A172 (cell line): ENCODE results near the gene LCK. TPM values are rescaled to one million over a fixed set of nuclear protein-coding genes. Genes with fewer than 3 reads are reported as not detected.

ENCODE experiments used
- DNase-seq: peaks from one replicate; pipeline ENCODE4 v3.0.0-alpha.2; 2015; ENCODE audit warnings: low spot score
- total RNA-seq: library from RNA; depleted of rRNA; stranded (reverse); fragments of >200 nt; shearing (Covaris generic); gene quantifications from 2 replicates; pipeline ENCODE4 v1.2.3, GENCODE V29; 2014; rRNA removed

Gene LCK
- total RNA-seq: not detected in 2 replicates

DNA sequence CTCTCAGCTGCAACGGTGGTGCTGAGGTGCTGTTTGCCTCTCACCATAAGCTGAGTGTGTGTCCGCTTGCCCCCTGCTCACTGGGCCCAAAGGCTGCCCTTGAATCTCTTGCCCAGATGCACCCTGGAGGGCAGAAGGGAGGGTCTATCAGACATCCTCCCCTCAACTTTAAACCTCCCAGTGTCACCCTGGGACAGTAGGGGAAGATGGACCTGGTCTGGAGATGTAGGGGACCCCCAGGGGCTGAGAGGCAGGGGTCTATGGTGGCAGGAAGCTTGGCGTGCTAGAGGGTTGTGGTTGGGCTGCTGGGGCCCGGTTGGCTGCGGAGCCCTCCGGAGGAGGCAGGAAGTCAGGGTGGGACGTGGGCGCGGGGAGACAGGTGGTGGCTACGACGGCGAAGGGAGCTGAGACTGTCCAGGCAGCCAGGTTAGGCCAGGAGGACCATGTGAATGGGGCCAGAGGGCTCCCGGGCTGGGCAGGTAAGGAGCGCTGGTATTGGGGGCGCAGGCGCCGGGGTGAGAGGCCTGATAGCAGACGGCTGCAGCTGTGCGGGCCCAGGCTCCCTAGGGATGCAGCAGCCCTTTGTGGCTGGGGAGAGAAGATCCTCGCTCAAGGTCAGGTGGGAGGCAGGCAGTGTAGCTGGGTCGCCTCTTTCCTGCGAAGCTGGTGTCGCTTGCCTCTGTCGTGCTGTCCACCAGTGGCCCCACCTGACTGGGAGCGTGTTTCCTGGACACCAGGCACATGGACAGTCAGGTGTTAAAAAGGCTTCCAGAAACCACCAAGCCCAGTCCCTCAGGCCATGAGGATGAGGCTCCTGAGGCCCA is at the start of gene LCK:
LCK (plus strand) TSS at position 373 of the 824 bp plus-strand sequence. CDS start 23,065 bp downstream, outside the sequence.
- no peak for DNase-seq

DNA sequence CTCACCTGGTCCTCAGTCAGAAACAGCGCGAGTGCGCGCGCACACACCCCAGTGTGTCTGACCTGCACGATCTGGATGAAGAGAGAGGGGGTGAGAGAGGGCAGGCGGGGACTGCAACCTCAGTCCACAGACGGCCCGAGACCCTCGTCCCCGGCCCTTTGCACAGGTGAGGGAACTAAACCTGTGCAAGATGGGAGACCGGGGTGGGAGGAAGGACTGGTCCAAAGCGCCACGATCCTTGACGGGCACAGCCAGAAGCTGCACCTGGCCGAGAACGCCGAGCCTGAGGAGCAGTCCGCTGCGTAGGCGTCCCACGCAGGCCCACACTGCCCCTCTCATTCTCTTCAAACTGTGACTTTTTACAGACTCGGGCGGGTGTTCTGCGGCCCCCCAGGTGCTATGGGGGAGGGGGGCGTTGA is 46.1 kb upstream of the LCK start:
- DNase-seq: no peak

DNA sequence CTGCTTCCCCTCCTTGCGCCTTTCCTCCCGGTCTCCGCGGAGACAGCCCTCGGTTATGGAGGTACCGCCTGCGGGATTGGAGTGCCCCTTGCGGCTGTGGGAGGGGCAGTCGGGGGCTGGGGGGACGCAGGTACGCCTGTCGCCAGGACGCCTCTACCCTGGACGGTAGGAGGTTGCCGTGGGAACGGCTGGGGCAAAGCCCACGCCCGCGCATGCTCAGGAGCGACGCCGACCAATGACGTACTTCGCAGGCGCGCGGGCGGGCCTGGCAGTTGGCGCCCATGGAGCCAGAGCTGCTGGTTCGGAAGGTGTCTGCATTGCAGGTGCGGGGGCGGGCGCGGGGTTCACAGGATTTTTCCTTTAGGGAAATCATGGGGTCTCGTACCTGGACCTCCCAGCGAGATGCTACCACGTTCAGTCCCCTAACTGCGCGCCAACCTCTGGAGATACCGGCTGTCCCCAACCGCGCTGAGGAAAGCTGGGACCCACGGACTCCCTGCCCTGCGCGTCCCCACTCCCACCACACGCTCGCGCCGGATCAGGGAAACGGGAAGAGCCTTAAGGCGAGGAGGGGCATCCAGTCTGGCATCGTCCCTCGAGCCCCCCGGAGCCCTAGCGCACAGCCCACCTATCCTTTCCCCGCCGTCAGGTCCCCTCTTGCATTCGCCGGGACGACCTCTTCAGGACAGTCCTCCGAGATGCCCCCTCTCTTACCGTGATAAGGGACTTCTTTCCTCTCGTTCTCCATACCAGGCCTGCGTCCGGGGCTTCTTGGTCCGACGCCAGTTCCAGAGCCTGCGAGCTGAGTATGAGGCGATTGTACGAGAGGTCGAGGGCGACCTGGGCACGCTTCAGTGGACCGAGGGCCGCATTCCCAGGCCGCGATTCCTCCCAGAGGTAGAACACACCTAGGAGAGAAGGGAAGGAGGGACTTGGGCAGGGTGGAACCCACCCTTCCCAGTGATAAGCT is 45.4 kb upstream of the LCK start, which contains the start of gene IQCC:
IQCC (plus strand) TSS at position 271 of the 970 bp plus-strand sequence; CDS start at position 282, 11 bp downstream.
- no peak for DNase-seq

DNA sequence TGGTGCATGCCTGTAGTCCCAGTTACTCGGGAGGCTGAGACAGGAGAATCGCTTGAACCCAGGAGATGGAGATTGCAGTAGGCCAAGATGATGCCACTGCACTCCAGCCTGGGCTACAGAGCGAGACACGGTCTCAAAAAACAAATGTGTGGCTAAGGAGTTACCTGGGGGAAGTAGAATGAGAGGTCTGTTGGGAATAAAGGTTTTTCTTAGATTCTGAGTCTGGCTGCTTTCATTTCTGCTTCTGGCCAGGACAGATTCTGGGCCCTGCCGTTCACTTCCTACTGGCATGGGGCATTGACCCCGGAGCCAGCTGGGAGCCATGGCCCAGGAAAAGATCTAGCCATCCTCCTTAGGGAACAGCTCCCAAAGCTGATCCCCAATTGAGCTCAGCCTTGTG is 42.6 kb upstream of the LCK start:
- no peak for DNase-seq

DNA sequence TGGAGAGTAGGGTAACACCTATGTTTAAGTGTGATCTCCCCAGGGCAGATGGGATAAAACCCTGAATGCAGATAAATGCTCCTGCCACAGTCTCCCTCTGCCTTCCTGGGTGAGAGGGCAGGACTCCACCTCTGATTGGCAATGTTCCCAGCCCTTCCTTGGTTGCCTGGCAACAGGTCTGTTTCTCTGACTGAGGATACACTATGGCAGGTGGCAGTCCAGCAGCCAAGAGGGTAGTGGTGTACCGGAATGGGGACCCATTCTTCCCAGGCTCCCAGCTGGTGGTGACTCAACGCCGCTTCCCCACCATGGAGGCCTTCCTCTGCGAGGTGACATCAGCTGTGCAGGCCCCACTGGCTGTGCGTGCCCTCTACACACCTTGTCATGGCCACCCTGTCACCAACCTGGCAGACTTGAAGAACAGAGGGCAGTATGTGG is 42.2 kb upstream of the LCK start, which contains the start of gene DCDC2B:
DCDC2B (plus strand) TSS at position 199 of the 438 bp plus-strand sequence; CDS start at position 204, 5 bp downstream.
- peak; percentile 37 for DNase-seq

DNA sequence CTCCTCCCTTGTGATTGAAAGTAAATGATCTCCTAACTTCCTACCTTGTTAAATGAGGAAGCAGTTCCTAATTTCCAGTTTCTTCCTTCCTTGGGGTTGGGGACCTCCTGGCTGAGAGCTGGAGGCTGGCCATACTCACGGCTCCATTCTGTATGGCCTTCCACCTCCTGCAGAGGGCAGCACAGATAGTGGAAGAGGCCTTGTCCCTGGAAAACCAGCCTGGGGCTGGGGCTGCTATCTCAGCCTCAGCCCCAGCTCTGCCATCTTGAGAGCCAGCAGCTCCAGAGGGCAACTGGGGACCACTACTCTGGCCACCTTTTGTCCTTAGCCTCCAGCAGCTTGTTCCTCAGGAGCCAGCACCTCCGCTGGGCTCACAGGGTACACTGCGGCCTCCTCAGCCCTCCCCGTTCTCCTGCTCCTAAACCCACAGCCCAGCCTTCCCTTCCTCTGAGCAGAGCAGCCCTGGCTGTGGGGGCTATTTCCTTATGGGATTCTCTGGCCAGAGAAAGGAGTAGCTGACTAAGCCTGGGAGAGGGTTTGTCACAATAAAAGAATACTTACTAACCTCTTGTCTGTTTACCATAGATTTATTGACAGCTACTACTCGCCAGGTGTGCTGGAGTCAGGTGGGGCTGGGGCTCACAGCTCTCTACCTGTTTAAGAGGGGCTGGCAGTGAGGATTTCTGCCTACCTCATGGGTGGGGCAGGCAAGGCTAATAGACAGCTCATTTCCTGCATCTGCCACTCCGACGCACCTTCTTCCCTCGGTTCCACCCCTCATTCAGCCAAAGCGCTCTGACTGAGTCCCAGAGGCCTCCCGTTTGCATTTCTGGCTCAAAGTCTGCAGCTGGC is 35.2 kb upstream of the LCK start:
- DNase-seq: peak; percentile 38

DNA sequence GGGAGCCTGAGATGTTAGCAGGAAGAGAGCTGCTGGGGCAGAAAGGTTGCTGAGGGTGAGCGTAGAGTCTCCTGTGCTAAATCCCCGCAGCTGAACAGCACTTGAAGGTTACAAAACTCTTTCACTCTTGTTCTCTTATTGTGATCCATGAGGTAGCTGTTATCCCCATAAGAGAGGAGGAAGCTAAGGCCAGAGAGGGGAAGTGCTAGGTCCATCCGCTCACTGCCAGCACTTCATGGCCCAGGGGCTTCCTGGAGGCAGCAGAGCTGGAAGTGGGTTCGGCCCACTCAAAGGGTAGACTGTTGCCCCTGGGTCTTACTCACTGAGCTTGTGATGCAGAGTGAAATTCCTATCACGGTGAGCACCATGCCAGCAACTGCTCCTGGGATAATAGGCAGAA is 34.5 kb upstream of the LCK start:
- no peak for DNase-seq

DNA sequence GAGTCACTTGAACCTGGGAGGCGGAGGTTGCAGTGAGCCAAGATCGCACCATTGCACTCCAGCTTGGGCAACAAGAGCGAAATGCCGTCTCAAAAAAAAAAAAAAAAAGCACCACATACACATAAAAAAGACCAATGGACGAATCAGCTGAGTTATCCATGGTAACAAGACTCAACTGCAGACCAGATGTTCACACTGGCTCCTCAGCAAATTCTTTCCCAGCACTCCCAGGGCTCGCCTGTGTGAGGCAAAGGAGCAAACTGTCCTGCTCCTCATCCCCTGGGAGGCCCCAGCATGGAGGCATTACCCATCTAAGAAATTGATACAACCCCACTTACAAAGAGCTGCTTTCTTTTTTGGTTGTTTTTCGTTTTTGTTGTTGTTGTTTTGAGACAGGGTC is 32.0 kb upstream of the LCK start:
- DNase-seq: no peak

DNA sequence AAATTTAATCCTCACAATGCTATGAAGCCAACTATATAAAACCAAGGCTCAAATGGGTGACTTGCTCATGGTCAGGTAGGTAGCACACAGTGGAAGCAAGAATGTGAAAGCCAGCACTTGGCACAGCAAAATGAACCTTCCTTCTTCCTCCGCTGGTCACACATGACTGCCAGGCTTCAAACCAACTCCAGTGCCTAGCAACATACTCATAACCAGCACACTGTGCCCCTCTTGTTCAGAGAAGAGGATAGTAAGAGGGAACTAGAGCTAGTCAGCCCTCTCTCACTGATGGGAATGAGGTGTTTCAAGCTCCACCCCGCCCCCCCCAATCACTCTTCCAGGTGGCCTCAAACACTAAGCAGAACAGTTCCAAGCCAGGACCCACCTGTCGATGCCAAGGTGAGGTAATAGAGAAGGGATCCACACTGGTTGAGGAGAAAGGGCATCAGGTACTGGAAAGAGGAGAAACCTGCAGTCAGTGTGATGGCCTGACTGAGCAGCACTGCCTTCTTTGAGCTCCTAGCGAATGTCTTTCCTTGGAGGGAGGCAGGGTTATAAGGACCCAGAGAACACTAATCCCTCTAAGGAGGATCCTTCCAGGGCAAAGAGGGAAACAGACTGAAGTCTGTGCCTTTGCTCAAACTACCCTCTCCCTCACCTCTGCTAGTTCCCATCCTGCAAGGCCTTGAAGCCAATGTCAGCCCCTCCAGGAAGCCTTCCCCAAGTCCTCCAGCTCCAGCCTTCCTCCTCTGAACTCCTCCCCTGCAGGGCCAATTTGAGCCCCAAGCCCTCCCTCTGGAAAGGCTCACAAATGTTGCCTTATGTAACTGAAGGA is 30.1 kb upstream of the LCK start:
- no peak for DNase-seq

DNA sequence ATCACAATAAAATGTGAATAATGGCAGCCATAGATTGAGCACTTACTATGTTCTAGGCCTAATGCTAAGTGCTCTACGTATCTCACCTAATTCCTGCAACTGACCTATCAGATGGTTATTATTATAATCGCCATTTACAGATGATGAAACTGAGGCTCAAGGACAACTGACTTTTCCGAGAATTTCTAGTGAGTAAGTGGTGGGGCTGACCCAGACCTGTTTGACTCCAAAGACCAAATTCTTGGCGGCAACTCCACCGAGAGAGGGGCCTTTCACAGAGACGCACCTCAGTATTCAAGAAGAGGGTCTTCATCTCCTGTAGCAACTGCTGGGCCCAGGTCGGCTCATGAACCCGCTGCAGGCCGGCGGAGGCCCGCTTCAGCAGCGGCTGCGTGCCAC is 29.5 kb upstream of the LCK start:
- DNase-seq: no peak

DNA sequence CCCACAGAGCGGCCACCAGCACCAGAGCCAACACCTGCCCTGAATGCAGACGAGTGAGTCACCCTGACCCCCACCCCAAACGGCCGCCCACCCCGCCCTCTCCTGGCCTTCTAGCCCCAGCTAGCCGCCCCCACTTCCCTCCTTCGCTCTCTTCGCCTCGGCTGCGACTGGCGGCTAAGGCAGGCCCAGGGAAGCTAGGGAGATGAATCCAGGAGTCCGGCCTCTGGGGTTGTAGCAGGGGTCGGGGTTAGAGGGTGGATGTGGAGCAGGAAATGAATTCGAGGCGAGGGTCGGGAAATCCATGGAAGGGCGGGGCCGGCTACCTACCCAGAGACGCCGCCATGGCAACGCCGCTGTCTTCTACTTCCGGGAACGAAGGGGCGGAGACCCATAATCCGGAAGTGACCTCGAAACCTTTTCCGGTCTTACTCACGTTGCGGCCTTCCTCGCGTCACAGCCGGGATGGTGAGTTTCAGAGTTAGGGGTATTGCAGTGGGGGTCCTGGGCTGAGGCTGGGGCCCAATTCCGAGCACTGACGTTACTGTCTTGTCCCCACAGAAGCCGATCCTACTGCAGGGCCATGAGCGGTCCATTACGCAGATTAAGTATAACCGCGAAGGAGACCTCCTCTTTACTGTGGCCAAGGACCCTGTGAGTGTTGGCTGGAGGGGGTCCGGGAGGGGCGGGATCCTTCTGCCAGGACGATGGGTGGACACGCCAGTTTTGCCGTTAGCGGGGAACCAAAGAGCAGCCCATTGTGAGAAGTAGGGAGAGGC is 28.9 kb upstream of the LCK start, which contains the start of the genes EIF3I and TMEM234:
EIF3I (plus strand) TSS at position 428 of the 776 bp plus-strand sequence; CDS start at position 463, 35 bp downstream.
TMEM234 (minus strand) TSS at position 374 of the 776 bp plus-strand sequence; CDS start at position 343, 31 bp downstream.
- peak; percentile 78 for DNase-seq

DNA sequence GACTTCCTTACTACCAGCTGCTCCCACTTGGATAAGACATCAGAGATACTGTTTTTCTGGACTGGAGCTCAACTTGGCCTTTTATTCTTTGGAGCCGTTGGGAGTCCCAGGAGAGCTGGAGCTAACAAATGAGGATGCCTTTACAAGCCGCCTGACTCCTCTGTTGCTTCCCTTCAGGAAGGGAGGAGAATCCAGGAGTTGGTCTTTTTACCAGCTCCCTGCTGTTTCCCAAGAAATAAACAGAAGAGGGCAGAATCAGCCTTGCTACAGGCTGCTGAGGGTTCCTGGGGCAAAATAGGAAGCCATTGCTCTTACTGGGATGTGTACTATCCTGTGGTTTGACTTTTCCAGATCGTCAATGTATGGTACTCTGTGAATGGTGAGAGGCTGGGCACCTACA is 27.4 kb upstream of the LCK start:
- DNase-seq: no peak

DNA sequence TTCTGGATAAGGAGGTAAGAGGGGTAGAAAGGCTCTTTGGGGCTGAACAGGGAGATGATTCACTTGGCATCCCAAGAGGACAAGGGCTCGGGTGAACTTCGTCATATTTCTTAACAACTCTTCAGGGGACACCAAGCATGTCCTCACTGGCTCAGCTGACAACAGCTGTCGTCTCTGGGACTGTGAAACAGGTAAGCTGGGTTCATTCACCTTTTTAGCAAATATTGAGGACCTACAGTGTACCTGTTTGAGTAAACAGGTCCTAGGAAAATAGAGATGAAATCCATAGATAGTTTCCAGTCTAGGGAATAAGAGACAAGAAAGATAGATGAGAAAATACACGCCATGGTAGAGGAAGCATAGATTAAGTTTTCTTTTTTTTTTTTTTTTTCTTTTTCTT is 26.8 kb upstream of the LCK start:
- no peak for DNase-seq

DNA sequence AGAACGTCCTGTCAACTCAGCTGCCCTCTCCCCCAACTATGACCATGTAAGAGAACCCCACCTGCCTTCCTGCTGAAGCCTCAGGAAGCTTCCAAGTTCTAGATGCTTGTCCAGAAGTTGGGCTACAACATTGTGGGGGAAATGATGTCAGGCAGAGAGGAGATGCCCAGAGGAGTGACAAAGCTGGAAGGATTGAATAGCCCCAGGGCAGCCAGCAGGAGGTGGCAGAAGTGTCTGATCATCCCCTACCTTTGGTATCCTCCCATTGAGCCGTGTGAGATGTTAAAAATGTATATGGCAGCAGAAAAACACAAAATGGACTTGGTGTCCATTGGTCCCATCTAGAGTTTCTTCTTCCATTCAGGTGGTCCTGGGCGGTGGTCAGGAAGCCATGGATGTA is 22.3 kb upstream of the LCK start:
- DNase-seq: no peak

DNA sequence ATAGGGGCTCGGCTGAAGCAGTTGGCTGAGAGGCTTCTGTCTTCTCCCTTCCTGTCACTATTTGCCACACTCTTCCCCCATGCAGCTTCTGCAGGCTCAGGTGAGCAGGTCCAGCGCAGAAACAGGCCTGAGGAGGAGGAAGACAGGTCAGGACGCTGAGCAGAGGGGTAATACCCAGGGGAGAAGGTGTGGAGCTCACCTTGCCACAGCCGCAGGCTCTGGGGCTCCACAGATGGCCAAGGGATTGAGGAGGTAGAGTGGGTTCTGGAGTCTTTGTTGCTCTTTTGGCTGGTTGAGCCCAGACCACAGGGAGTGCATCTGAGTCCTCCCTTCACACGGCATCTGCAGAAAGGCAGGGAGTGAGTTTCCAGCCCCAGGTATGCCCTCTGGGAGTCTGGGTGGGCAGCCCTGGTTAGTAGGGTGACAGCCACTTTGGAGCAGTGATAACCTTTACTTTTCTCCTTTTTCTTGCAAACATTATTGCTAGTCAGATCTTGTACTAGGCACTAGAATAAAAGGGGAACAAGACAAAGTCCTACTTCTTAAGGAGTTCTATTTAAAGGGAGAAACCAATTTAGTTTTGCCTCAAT is 19.1 kb upstream of the LCK start:
- DNase-seq: no peak

DNA sequence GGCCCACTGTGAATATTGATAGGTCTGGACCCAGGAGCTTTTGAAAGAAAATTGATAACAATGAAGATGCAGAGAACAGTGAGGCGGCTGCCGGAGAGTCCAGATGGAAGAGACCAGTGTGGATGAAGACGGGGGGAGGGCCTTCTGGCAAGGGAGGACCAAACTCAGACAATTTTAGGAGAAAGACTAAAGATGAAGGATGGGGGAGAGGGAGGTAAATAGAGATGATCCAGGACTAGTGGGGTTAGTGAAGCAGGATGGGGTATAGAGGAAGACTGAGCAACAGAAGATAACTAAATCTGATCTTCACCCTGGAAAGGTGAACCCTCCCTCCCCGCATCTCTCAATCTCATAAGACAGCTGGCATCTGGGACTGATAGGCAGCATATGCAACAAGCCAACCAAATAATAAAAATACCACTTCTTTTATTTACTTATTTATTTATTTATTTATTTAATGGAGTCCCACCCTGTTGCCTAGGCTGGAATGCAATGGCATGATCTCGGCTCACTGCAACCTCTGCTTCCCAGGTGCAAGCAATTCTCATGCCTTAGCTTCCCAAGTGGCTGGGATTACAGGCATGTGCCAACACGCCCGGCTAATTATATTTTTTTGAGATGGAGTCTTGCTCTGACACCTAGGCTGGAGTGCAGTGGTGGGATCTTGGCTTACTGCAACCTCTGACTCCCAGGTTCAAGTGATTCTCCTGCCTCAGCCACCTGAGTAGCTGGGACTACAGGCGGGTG is 18.3 kb upstream of the LCK start:
- DNase-seq: no peak

DNA sequence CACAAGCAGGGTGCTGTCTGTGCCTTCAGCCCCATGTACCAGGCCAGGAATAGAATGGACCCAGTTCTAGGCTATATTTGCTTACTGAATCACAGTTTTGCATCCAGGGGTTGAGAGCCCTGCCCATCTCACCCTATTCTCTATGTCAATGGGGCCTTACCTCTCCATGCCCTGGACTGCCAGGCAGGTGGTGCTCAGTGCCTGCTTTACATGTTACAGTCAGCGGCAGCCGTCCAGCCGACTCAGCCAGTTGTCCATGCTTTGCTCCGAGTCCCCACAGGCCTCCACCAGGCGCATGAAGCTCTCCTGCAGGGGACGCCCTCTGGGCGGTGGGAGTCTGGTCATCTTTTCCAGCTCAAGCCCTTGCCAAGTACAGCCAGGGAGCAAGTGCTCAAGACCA is 16.3 kb upstream of the LCK start:
- no peak for DNase-seq

DNA sequence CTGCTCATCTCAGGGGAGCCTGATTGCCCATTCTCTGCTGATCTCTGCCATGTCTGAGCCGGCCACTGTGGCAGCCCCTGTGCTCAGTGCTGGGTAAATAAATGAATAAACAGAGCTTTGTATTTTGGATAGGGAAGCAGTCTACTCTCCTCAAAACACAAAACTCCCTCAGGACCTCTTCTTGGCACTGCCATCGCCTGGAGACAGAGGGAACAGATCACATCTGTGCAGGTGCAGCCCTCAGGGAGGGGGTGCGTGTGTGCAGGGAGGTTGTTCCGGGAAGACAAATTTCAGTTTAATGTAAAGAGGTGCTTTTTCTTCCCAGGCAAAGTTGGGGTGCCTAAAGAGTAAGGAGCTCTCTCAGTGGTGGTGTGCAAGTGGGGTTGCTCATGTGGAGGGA is 11.7 kb upstream of the LCK start:
- DNase-seq: no peak
